Muscle of arm (tissue), 12 donors: ENCODE results near the gene OR4D1. TPM values are rescaled to one million over a fixed set of nuclear protein-coding genes. Genes with fewer than 3 reads are reported as not detected.

ENCODE experiments used
- DNase-seq: peaks from one replicate; pipeline ENCODE4 v3.0.0-alpha.2; 2013
- polyA plus RNA-seq, 12 donors: library from polyadenylated mRNA; unstranded; fragments of 120-200 nt; gene quantifications; one replicate each; pipeline ENCODE4 v1.2.1, GENCODE V29; 2013; ENCODE audit not compliant: insufficient read length in 12 of 12

Gene OR4D1
- polyA plus RNA-seq, 12 donors: 0.04 TPM; not detected in 10

DNA sequence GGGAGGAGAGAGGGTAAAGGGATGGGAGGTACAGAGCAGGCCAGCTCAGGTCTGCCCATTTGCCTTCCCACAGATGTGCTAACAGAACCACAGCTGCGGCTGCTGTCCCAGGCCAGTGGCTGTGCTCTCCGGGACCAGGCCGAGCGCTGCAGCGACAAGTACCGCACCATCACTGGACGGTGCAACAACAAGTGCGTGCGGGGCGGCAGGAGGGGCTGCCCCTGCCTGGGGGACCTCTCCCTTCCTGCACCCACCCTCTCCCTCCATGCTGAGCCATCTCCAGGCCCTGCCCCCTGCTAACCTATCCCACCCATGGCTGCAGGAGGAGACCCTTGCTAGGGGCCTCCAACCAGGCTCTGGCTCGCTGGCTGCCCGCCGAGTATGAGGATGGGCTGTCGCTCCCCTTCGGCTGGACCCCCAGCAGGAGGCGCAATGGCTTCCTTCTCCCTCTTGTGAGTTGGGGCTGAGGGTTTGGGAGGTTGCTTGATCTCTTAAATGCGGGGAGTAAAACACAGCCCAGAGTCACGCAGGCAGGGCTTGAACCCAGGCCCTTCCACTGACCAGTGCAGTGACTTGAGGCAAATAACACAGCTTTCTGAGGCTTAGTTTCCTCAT is 45.6 kb downstream of the OR4D1 start:
- DNase-seq: no peak

DNA sequence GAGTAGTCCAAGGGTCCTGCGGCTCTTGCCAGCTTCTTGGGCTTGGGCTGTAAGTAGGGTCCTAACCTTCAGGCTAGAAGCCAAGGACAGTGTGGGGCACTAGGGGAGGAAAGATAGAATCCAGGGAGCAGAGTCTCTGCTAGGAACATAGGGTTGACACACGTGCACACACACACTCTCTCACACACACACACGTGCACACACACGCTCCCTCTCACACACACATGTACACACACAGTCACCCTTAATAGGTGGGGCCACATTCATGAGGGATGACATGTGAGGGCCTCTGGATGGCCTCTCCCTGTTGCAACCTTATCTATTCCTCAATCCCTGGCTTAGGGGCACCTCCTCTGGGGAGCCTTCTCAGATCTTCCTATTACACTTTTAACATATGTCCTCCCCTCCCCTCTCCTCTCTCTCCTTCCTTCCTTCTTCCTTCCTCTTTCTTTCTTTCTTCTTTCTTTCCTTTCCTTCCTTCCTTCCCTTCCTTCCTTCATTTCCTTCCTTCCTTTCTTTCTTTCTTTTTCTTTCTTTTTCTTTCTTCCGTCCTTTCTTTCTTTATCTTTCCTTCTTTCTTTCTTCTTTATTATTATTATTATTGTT is 47.4 kb downstream of the OR4D1 start:
- no peak for DNase-seq

DNA sequence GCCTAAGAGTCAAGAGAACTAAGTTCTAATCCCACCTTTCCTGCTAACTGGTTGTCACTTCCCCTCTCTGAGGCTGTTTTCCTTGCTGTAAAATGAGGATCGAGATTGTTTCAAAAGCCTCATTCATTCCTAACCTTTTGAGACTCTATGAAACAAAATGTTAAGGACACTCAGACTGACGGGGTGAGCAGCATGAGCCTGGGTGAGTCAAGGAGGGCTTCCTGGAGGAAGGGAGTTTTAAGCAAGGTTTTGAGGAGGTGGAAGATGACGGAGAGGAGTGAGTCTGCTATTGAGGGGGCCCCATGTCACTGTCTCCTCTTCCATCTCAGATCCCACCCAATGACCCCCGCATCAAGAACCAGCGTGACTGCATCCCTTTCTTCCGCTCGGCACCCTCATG is 48.4 kb downstream of the OR4D1 start:
- no peak for DNase-seq

DNA sequence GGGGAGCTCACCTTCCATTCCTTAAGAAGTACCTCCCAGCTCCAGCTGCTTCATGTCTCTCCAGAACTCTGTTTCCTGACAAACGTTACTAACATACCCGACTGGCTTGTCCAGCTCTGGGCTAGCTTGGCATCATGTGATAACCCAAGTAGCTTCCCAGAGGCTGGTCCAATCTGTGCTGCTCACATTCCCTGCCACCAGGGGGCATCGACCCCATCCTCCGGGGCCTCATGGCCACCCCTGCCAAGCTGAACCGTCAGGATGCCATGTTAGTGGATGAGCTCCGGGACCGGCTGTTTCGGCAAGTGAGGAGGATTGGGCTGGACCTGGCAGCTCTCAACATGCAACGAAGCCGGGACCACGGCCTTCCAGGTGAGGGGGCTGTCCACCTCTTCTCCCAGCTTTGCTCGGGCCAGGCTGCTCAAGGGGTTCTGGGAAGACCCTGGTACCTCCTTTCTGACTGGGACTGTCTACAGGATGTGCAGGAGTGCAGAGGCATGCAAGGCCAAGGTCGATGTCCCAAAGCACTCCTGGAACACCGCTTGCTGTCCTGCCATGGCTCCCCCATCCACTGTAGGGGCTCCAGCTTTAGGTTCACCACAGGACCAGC is 51.9 kb downstream of the OR4D1 start:
- DNase-seq: no peak

DNA sequence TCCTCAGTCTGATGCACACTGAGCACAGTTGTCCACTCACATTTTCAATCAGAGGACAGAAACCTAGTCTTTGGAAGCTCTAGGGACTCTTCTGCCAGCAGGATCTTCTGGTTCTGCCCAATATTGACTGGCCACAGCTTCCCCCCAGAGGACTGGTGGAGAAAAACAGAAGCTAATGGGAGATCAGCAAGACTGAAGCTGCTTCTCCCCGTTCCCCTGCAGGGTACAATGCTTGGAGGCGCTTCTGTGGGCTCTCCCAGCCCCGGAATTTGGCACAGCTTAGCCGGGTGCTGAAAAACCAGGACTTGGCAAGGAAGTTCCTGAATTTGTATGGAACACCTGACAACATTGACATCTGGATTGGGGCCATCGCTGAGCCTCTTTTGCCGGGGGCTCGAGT is 54.7 kb downstream of the OR4D1 start:
- no peak for DNase-seq

DNA sequence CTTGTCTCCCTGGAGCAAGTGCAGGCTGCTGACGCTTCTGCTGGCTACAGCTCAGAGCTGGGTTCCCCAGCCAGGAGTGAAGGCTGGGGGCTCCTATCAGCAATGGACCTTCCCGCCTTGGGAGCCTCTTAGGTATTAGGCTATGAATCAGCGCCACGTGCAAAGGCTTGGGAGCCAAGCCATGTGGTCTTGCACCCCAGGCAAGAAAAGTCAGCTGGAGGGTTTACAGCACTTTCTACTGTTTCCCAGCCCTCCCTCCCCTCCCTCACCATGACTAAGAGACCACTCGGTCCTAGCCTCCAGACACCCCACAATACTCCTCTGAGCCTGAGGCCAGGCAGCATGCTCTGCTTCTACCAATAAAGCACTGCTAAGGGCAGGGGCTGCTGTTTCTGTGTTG is 56.6 kb downstream of the OR4D1 start:
- DNase-seq: no peak

DNA sequence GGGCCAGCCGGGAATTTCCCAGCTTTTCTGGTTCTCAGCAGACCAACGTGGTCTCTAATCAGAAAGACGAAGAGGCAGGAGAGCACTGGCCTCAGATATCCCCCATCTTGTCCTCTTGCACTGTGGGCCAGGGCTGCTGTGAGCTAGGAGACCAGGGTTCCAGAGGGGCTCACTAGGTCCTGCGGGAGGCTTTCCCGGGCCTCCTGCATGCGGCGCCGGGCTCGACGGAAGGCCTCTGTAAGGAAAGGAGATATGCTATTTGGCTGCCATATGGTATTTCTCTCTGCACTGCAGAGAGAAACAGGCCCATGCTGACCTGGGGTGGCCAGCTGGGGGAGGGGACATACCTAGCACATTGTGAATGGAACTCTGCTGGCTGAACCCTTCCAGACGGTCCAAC is 57.8 kb downstream of the OR4D1 start:
- no peak for DNase-seq

DNA sequence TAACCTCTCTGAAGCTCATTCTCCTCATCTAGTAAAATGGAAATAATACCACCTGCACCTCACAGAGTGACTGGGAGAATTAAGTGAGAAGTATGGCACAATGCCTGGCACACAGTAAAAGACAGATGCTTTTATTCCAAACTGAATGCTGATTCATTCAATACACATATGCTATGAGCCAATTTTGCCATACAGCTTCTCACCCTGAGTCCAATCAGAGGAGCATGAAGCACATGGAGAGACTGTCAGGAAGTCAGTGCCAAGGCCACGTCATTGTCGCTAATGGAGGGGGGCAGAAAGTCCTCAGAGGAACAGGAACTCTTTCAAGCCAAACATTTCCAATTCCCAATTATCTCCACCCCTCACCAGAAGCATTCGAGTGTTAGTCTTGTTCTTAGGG is 59.3 kb downstream of the OR4D1 start:
- DNase-seq: no peak

DNA sequence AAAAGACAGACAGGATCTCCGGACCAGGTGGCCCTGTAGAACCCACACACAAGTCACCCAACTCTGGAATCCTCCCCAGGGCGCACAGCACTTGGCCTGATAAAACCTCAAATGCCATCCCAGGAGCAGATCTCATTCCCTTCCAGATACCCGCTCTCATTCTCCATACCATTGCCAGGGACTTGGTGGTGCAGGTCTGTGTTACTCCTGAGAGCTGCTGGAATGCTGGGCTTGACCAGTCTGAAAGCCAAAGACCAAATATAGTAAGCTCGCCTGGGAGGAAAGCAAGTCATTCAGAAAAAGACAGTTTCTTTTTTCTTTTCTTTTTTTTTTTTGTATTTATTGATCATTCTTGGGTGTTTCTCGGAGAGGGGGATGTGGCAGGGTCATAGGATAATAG is 60.2 kb downstream of the OR4D1 start:
- DNase-seq: no peak

Other genes with a start within 250 kb of the OR4D1 start
- 10 to 100 TPM in 11 of 12 donors, not detected in 1; 39.6 to 81.1 (median 49.1) TPM for gene CUEDC1, start 193.0 kb upstream of the OR4D1 start, polyA plus RNA-seq
- gene VEZF1, start 160.1 kb upstream of the OR4D1 start, polyA plus RNA-seq: 10 to 100 TPM in 11 of 12 donors, not detected in 1; 41.1 to 77.1 (median 54.7) TPM
- gene SRSF1, start 141.1 kb upstream of the OR4D1 start, polyA plus RNA-seq: 100 to 1,000 TPM in 11 of 12 donors, not detected in 1; 146 to 244 (median 191) TPM
- 10 to 100 TPM in 11 of 12 donors, not detected in 1; 35.1 to 56.8 (median 38.9) TPM for gene DYNLL2, start 65.0 kb upstream of the OR4D1 start, polyA plus RNA-seq
- not detected for gene OR4D2, start 18.6 kb downstream of the OR4D1 start, polyA plus RNA-seq
- gene EPX, start 44.3 kb downstream of the OR4D1 start, polyA plus RNA-seq: 1 to 10 TPM in 1 of 12 donors, under 1 TPM in 9, not detected in 2; 0.14 to 5.7 (median 0.29) TPM
- gene MKS1, start 70.9 kb downstream of the OR4D1 start, polyA plus RNA-seq: 10 to 100 TPM in 11 of 12 donors, not detected in 1; 11.4 to 25.2 (median 16.4) TPM
- gene LPO, start 90.2 kb downstream of the OR4D1 start, polyA plus RNA-seq: under 1 TPM in 4 of 12 donors, not detected in 8; 0.08 to 0.40 (median 0.28) TPM
- gene MPO, start 132.6 kb downstream of the OR4D1 start, polyA plus RNA-seq: 10 to 100 TPM in 1 of 12 donors, 1 to 10 TPM in 10, not detected in 1; 2.6 to 49.2 (median 5.8) TPM
- 1 to 10 TPM in 11 of 12 donors, not detected in 1; 2.1 to 6.8 (median 5.1) TPM for gene TSPOAP1, start 180.4 kb downstream of the OR4D1 start, polyA plus RNA-seq
- 100 to 1,000 TPM in 1 of 12 donors, 10 to 100 TPM in 10, not detected in 1; 70.2 to 104 (median 87.3) TPM for gene SUPT4H1, start 203.8 kb downstream of the OR4D1 start, polyA plus RNA-seq